Fibroblast of peridontal ligament (primary cell): ENCODE data around the gene ZNF407.
"Not testable (repeated sequence)": the region's sequence is repeated elsewhere in the genome, so short reads cannot be mapped to it uniquely, and the experiment has no call there.

ENCODE experiments used
- DNase-seq: peaks from one replicate; pipeline ENCODE4 v3.0.0-alpha.2; 2010; ENCODE audit errors: extremely low read depth

Gene ZNF407

GRCh38 chr18:75070625-75071483 lies 473.2 kb downstream of the ZNF407 start:
- DNase-seq = peak; percentile 48

GRCh38 chr18:75071484-75071785 lies 473.8 kb downstream of the ZNF407 start:
- DNase-seq = no peak

GRCh38 chr18:75071866-75072671 lies 474.4 kb downstream of the ZNF407 start:
- DNase-seq = no peak

GRCh38 chr18:75072672-75073371 lies 475.2 kb downstream of the ZNF407 start:
- DNase-seq = no peak

GRCh38 chr18:75073654-75074053 lies 476.0 kb downstream of the ZNF407 start:
- no peak for DNase-seq

GRCh38 chr18:75074196-75075015 lies 476.7 kb downstream of the ZNF407 start:
- DNase-seq = no peak

GRCh38 chr18:75075016-75075305 lies 477.3 kb downstream of the ZNF407 start:
- DNase-seq = no peak

- DNase-seq = no peak
These were observed 477.8 kb downstream of the ZNF407 start for GRCh38 chr18:75075429-75075841.

- no peak for DNase-seq
These were observed 478.6 kb downstream of the ZNF407 start for GRCh38 chr18:75076286-75076685.

GRCh38 chr18:75081486-75081885 lies 483.8 kb downstream of the ZNF407 start:
- DNase-seq = no peak

- DNase-seq = no peak
These were observed 485.5 kb downstream of the ZNF407 start for GRCh38 chr18:75083131-75083530.

GRCh38 chr18:75083761-75084160 lies 486.1 kb downstream of the ZNF407 start:
- DNase-seq = no peak

- not testable (repeated sequence) for DNase-seq
These were observed 488.0 kb downstream of the ZNF407 start for GRCh38 chr18:75085676-75086075.

- no peak for DNase-seq
These were observed 488.9 kb downstream of the ZNF407 start for GRCh38 chr18:75086494-75087034.

- no peak for DNase-seq
These were observed 489.7 kb downstream of the ZNF407 start for GRCh38 chr18:75087119-75088020.

- no peak for DNase-seq
These were observed 490.4 kb downstream of the ZNF407 start for GRCh38 chr18:75088021-75088506.

- no peak for DNase-seq
These were observed 491.0 kb downstream of the ZNF407 start for GRCh38 chr18:75088622-75089211.

GRCh38 chr18:75089748-75090327 lies 492.2 kb downstream of the ZNF407 start:
- no peak for DNase-seq

GRCh38 chr18:75090336-75090735 lies 492.7 kb downstream of the ZNF407 start:
- DNase-seq = no peak
